Breast epithelium (tissue), 3 donors: ENCODE data around the gene HCAR2.

Experiments used
- POLR2A ChIP-seq: fragments of 450-650 bp; IDR thresholded peaks from one replicate; pipeline ENCODE4 v1.6.1; 2016; ENCODE audit warnings: antibody characterized with exemption, mild to moderate bottlenecking, moderate library complexity
- TF ChIP-seq, protein P1 (sequence below), 3 donors: fragments of 450-650 bp; IDR thresholded peaks; one replicate each; pipeline ENCODE4 v1.5.1; 2016 to 2017; ENCODE audit warnings: antibody characterized with exemption in 3 of 3, mild to moderate bottlenecking in 3 of 3, moderate library complexity in 3 of 3

DNA sequence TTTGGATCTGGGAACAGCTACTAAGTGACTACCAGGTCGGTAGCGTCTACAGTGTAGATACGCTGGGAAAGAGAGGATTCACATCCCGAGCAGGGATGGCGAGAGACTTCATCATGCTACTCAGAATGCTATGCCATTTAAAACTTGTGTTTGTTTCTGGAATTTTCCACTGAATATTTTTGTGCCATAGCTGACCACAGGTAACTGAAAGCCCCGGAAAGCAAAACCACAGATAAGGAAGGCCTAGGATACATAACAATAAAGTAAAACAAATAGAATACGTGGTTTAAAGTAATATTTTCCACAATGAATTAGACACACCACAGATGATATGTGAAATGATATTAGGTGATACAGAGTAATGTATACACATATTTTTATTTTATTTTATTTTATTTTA is 35.4 kb upstream of the HCAR2 start:
- TF ChIP-seq, protein P1, sequence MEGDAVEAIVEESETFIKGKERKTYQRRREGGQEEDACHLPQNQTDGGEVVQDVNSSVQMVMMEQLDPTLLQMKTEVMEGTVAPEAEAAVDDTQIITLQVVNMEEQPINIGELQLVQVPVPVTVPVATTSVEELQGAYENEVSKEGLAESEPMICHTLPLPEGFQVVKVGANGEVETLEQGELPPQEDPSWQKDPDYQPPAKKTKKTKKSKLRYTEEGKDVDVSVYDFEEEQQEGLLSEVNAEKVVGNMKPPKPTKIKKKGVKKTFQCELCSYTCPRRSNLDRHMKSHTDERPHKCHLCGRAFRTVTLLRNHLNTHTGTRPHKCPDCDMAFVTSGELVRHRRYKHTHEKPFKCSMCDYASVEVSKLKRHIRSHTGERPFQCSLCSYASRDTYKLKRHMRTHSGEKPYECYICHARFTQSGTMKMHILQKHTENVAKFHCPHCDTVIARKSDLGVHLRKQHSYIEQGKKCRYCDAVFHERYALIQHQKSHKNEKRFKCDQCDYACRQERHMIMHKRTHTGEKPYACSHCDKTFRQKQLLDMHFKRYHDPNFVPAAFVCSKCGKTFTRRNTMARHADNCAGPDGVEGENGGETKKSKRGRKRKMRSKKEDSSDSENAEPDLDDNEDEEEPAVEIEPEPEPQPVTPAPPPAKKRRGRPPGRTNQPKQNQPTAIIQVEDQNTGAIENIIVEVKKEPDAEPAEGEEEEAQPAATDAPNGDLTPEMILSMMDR (IDR thresholded peaks at IDR 0.05) = no peak
- TF ChIP-seq POLR2A = no peak
